ENCODE results near the gene BCL2A1.

DNA sequence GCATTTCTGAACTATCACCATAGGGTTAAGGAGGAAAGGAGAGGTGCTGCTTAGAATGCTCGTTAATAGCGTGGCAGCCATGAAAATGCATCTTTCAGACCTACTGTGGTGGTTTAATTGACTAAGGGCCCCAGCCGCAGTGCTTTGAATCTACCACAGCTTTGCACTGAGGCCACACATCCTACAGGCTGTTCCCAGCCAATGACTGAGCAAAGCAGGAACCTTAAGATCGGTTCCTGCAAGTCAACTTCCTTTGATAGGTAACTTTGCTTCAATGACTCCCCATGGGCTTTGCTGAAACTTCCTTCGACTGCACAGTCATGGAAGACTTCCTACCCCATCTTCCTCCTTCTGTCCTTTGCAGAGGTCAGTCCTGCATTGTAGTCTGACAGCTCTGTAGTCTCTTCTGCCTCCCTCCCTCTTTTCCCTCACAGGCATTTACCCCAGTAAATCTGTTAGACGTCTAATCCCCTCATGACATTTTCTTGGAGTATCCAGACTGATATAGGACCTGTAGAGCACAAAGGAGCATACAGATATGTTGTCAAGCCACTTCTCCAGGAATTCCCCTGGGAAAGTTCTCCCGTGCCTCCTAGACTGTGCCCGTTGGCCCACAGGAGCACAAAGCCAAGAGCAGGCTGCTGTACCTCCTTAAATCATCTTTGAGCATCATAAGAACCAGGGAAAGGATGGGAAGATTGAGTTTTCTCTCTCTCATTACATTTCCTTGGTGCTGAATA lies 2.6 kb upstream of the BCL2A1 start:
- TF ChIP-seq CTCF (IDR thresholded peaks at IDR 0.05): no peak
- TF ChIP-seq POLR2A (IDR thresholded peaks at IDR 0.05; ENCODE audit: low read depth): no peak
- TF ChIP-seq POLR2AphosphoS5 (IDR thresholded peaks at IDR 0.05): no peak
- no peak for TF ChIP-seq EP300 (IDR thresholded peaks at IDR 0.05)
